Activated T-helper 2 cell treated with anti-CD3 and anti-CD28 coated beads, Interferon-gamma antibody, Interleukin-2, Interleukin-4, amounts not matched to agents 10 μg/mL and 5 μg/mL and 100 μg/mL, durations not matched to agents 14 hours and 24 hours and 36 hours (primary cell): ENCODE results near the gene IAPP. TPM values are rescaled to one million over a fixed set of nuclear protein-coding genes. Genes with fewer than 3 reads are reported as not detected.

ENCODE experiments used
- DNase-seq: peaks from one replicate; pipeline ENCODE4 v3.0.0; 2021; ENCODE audit warnings: low spot score
- H3K27ac Mint-ChIP-seq: one replicate; pipeline ENCODE4 v1.8.0; 2021; ENCODE audit warnings: mixed read lengths
- H3K27me3 Mint-ChIP-seq: one replicate; pipeline ENCODE4 v1.8.0; 2021; ENCODE audit warnings: low read depth, mixed read lengths
- H3K36me3 Mint-ChIP-seq: one replicate; pipeline ENCODE4 v1.8.0; 2021; ENCODE audit warnings: low read depth, mixed read lengths
- H3K4me1 Mint-ChIP-seq: one replicate; pipeline ENCODE4 v1.8.0; 2021; ENCODE audit warnings: low read depth, mixed read lengths
- H3K4me3 Mint-ChIP-seq: one replicate; pipeline ENCODE4 v1.8.0; 2021; ENCODE audit warnings: low read depth, mild to moderate bottlenecking, moderate library complexity, mixed read lengths
- H3K9me3 Mint-ChIP-seq: one replicate; pipeline ENCODE4 v1.8.0; 2021; ENCODE audit warnings: mixed read lengths
- intact Hi-C: fragments of 100-400 bp; cut with micrococcal nuclease; formaldehyde crosslinking; loops from one replicate; pipeline ENCODE4 v1.15.1; 2023
- total RNA-seq: library from RNA; stranded (reverse); gene quantifications from 2 replicates; pipeline ENCODE4 v1.2.3, GENCODE V29; 2022

IAPP gene
- total RNA-seq: not detected in 2 replicates

DNA sequence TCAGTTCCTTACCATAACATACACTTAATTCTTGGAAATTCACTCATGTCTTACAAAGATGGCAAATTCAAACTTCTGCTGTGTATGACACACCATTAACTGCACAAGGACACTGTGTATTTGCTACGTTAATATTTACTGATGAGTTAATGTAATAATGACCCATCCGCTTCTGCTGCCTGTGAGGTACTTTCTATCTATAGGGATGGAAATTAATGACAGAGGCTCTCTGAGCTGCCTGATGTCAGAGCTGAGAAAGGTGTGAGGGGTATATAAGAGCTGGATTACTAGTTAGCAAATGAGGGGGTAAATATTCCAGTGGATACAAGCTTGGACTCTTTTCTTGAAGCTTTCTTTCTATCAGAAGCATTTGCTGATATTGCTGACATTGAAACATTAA, at the start of gene IAPP:
Gene IAPP, plus strand, starts transcription at position 301 of the 400 bp plus-strand sequence. CDS start 450 bp downstream, outside the sequence.
- no peaks in the 10 kb centered on the region for H3K9me3 Mint-ChIP-seq
- H3K27ac Mint-ChIP-seq: no peak within 1 kb of the TSS
- peaks cover 4% of the 10 kb centered on the region for H3K4me1 Mint-ChIP-seq
- intact Hi-C loops: no loop called here
- no peak within 1 kb of the TSS for H3K4me3 Mint-ChIP-seq
- H3K27me3 Mint-ChIP-seq: peaks cover 13% of the 10 kb centered on the region
- DNase-seq: no peak
- H3K36me3 Mint-ChIP-seq: no peaks in the 10 kb centered on the region

DNA sequence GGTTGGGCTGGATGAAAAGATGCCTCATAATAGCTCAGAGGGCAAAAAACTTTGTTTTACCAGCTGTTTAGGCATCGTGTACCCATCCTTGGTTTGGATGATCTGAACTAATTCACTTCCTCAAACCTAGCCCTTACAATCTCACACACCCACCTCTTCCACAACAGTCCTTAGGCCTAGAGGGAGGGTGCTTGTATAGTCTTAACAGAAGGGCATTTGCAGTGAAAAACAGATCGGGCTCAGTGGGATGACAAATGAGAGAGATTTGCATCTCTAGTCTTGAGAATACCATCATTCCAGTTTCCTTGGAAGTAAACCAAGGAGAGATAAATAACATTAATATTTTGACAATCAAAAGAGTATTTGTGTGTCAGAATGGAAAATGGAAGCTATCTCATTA, 49.0 kb upstream of the IAPP start:
- H3K27me3 Mint-ChIP-seq: no peaks in the 10 kb centered on the region
- intact Hi-C loops: no loop called here
- no peak overlapping the region for H3K4me3 Mint-ChIP-seq
- no peak overlapping the region for H3K27ac Mint-ChIP-seq
- H3K36me3 Mint-ChIP-seq: no peaks in the 10 kb centered on the region
- peaks cover 7% of the 10 kb centered on the region for H3K9me3 Mint-ChIP-seq
- H3K4me1 Mint-ChIP-seq: no peaks in the 10 kb centered on the region
- no peak for DNase-seq

DNA sequence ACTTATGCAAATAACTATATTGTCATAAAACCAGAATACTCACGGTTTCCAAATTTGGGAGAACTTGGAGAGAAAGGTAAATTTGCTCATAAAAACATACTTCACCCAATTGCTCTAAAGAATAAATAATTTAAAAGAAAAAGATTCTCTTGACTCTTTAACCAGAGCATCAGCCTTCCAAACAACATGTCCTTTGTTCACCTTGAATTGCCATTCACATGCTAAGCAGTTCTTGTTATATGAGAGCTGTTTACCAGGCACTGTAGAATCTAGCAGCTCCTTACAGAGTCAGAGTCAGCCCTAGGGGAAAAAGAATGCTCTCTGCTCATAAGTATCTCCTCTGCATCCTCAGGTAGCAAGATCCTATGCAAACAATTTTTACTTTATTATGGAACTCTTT, 48.2 kb upstream of the IAPP start:
- Mint-ChIP-seq H3K36me3 (no peaks in the 10 kb centered on the region), H3K4me1 (no peaks in the 10 kb centered on the region), H3K27me3 (no peaks in the 10 kb centered on the region), H3K9me3 (peaks cover 7% of the 10 kb centered on the region), H3K4me3 (no peak overlapping the region), H3K27ac (no peak overlapping the region)
- intact Hi-C loops: no loop called here
- DNase-seq: no peak

DNA sequence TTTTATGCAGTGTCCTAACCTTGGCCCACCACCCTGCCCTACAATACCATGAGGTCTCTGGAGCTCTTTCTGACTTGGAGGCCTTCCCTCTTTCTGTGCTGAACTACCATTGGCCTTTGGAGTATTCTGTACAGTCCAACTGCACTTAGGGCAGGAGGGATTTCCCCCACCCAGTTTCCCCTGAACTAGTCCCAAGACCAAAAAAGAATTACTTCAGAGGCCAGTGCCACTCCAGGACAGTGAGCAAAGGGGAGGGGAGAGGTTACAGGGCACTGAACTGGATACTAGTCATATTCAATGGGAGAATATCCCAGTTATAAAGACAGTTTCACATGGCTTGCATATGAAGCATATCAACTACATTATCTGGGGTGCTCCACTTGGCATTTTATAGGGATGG, 44.1 kb upstream of the IAPP start:
- Mint-ChIP-seq H3K36me3 (no peaks in the 10 kb centered on the region), H3K4me3 (no peak overlapping the region), H3K4me1 (no peaks in the 10 kb centered on the region), H3K9me3 (peaks cover 26% of the 10 kb centered on the region), H3K27me3 (no peaks in the 10 kb centered on the region), H3K27ac (no peak overlapping the region)
- intact Hi-C loops: no loop called here
- DNase-seq: no peak

- intact Hi-C loops: no loop called here
- H3K27me3 Mint-ChIP-seq: no peaks in the 10 kb centered on the region
- peaks cover 26% of the 10 kb centered on the region for H3K9me3 Mint-ChIP-seq
- no peaks in the 10 kb centered on the region for H3K4me1 Mint-ChIP-seq
- H3K4me3 Mint-ChIP-seq: no peak overlapping the region
- H3K27ac Mint-ChIP-seq: no peak overlapping the region
- DNase-seq: no peak
- no peaks in the 10 kb centered on the region for H3K36me3 Mint-ChIP-seq
Observed at GRCh38 chr12:21330682-21331253, 41.9 kb upstream of the IAPP start.

- no peak for DNase-seq
- peaks cover 19% of the 10 kb centered on the region for H3K9me3 Mint-ChIP-seq
- H3K4me3 Mint-ChIP-seq: no peak within 1 kb of the TSS
- no peak within 1 kb of the TSS for H3K27ac Mint-ChIP-seq
- H3K36me3 Mint-ChIP-seq: no peaks in the 10 kb centered on the region
- peaks cover 7% of the 10 kb centered on the region for H3K4me1 Mint-ChIP-seq
- no peaks in the 10 kb centered on the region for H3K27me3 Mint-ChIP-seq
- intact Hi-C loops: no loop called here
Observed at GRCh38 chr12:21334771-21335325, 37.9 kb upstream of the IAPP start, which contains the start of gene SLCO1A2. Gene SLCO1A2 (minus strand): TSS chr12:21334917. CDS start chr12:21334647, 270 bp downstream.

DNA sequence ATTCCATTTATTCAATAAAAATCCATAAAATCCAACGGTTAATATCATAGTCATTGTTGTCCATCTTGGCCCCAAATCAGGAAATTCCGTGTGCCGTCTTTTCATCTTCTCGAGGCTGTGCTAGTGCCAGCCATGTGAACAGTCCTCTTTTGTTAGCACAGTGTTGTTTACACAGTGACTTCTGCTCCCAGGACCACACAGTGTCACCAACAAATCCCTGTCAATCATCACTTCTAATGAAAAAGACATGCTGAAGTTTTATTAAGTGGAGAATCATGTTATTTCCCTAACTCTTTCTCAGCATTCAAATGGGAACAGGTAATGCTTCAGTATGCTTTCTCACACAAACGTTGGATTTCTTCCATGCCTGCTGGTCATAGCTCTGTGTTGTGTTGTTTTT, 36.0 kb upstream of the IAPP start:
- Mint-ChIP-seq H3K4me1 (peaks cover 7% of the 10 kb centered on the region), H3K36me3 (no peaks in the 10 kb centered on the region), H3K27me3 (no peaks in the 10 kb centered on the region), H3K4me3 (no peak overlapping the region), H3K9me3 (peaks cover 8% of the 10 kb centered on the region), H3K27ac (no peak overlapping the region)
- intact Hi-C loops: no loop called here
- no peak for DNase-seq

- intact Hi-C loops: no loop called here
- Mint-ChIP-seq H3K36me3 (no peaks in the 10 kb centered on the region), H3K27me3 (no peaks in the 10 kb centered on the region), H3K27ac (no peak overlapping the region), H3K9me3 (peaks cover under 1% of the 10 kb centered on the region), H3K4me3 (no peak overlapping the region), H3K4me1 (peaks cover 7% of the 10 kb centered on the region)
- no peak for DNase-seq
Observed at GRCh38 chr12:21337453-21337852, 35.2 kb upstream of the IAPP start.

GRCh38 chr12:21337959-21338744, 34.5 kb upstream of the IAPP start:
- intact Hi-C loops: no loop called here
- no peaks in the 10 kb centered on the region for H3K36me3 Mint-ChIP-seq
- peaks cover 7% of the 10 kb centered on the region for H3K4me1 Mint-ChIP-seq
- no peaks in the 10 kb centered on the region for H3K27me3 Mint-ChIP-seq
- H3K27ac Mint-ChIP-seq: no peak overlapping the region
- DNase-seq: no peak
- H3K9me3 Mint-ChIP-seq: no peaks in the 10 kb centered on the region
- no peak overlapping the region for H3K4me3 Mint-ChIP-seq

DNA sequence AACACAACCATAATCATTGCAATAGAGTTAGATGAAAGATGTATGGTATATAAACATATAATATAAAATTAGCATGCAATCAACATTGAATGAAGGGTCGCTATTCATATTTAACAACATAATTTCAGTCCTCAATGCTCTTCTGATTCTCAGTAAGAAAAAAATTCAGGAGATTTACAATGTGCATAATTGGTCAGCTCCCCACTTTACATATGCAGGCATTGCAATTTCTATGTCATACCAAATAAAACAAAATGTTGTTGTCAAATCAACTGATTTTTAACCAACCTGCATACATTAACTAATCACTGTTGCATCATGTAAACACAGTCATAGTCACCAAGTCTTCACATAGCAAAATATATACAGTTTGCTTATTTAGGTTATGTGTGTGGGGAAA, 32.8 kb upstream of the IAPP start:
- DNase-seq: no peak
- Mint-ChIP-seq H3K36me3 (no peaks in the 10 kb centered on the region), H3K4me1 (peaks cover 7% of the 10 kb centered on the region), H3K27me3 (no peaks in the 10 kb centered on the region), H3K27ac (no peak overlapping the region), H3K4me3 (no peak overlapping the region), H3K9me3 (no peaks in the 10 kb centered on the region)
- intact Hi-C loops: no loop called here

- Mint-ChIP-seq H3K4me3 (no peak overlapping the region), H3K27me3 (peaks cover 2% of the 10 kb centered on the region), H3K9me3 (no peaks in the 10 kb centered on the region), H3K4me1 (peaks cover 7% of the 10 kb centered on the region), H3K36me3 (no peaks in the 10 kb centered on the region), H3K27ac (no peak overlapping the region)
- no peak for DNase-seq
- intact Hi-C loops: no loop called here
Observed at GRCh38 chr12:21340403-21340802, 32.3 kb upstream of the IAPP start.

GRCh38 chr12:21341769-21342168, 30.9 kb upstream of the IAPP start:
- no peaks in the 10 kb centered on the region for H3K36me3 Mint-ChIP-seq
- no peak overlapping the region for H3K27ac Mint-ChIP-seq

GRCh38 chr12:21343636-21344035, 29.1 kb upstream of the IAPP start:
- Mint-ChIP-seq H3K36me3 (no peaks in the 10 kb centered on the region), H3K27me3 (peaks cover 5% of the 10 kb centered on the region), H3K9me3 (no peaks in the 10 kb centered on the region), H3K27ac (no peak overlapping the region), H3K4me3 (no peak overlapping the region), H3K4me1 (no peaks in the 10 kb centered on the region)
- intact Hi-C loops: no loop called here
- no peak for DNase-seq

More at GRCh38 chr12:21341769-21342168, 30.9 kb upstream of the IAPP start:
- DNase-seq: no peak
- intact Hi-C loops: no loop called here
- no peaks in the 10 kb centered on the region for H3K9me3 Mint-ChIP-seq
- H3K4me3 Mint-ChIP-seq: no peak overlapping the region
- peaks cover 7% of the 10 kb centered on the region for H3K4me1 Mint-ChIP-seq
- peaks cover 4% of the 10 kb centered on the region for H3K27me3 Mint-ChIP-seq
